AG04450 (cell line): ENCODE measurements around the gene GRID1. TPM values are rescaled to one million over a fixed set of nuclear protein-coding genes. Genes with fewer than 3 reads are reported as not detected.

Experiments used
- CTCF ChIA-PET: fragments of 300-600, 350-600 bp; formaldehyde crosslinking; extraction: SDS; loops from one replicate; lab custom pipeline; 2022; ENCODE audit warnings: antibody characterized with exemption, inconsistent platforms; lab: Charles Lee
- POLR2A ChIA-PET: fragments of 350-600 bp; formaldehyde crosslinking; extraction: SDS; loops from one replicate; lab custom pipeline; 2021; ENCODE audit warnings: antibody characterized with exemption, inconsistent platforms; lab: Yijun Ruan, JAX
- DNase-seq: peaks from one replicate; pipeline ENCODE4 v3.0.0-alpha.2; 2011; ENCODE audit warnings: low read depth, low spot score
- H3K27ac ChIP-seq: one replicate; pipeline ENCODE4 v1.5.1; 2012; ENCODE audit warnings: low read depth, low read length, control low read depth
- H3K27me3 ChIP-seq: one replicate; pipeline ENCODE4 v1.6.0; 2012; ENCODE audit warnings: low read length; ENCODE audit not compliant: control insufficient read depth, insufficient read depth
- H3K4me3 ChIP-seq: 2 replicates; pipeline ENCODE4 v1.5.1; 2011; ENCODE audit warnings: mild to moderate bottlenecking, low read depth, low read length, control low read depth
- H3K9me3 ChIP-seq: 2 replicates; pipeline ENCODE4 v1.5.1; 2012; ENCODE audit warnings: low read length; ENCODE audit not compliant: control insufficient read depth, insufficient read depth
- CTCF ChIP-seq: IDR thresholded peaks from 2 replicates; pipeline ENCODE4 v1.5.1; 2011; ENCODE audit warnings: low read depth, low read length, control low read depth, inconsistent platforms
- polyA plus RNA-seq: library from polyadenylated mRNA; depleted of rRNA; stranded (reverse); fragments of >200 nt; gene quantifications from 2 replicates; pipeline ENCODE4 v1.2.3, GENCODE V29; 2011

The GRID1 gene
- polyA plus RNA-seq, 1 experiment, result not detected

DNA sequence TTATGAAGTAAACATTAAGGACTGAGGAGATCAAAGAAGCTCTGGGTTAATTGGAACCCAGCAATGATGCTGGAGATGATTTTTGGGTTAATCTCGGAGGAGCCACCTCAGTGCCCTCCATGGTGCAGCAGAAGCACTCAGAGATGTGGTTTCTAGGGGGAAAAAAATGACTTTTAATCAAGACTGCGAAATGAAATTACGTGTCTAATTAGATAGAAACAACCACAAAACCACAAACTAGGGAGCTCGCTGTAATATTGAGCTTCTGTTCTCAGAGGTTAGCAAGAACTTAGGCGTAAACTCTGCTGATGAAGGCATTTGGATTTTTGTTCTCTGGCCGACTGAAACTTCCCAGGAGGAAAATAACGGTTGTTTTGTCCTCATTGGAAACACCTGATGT lies 319.0 kb downstream of the GRID1 start:
- POLR2A ChIA-PET, result no interaction called here
- Histone ChIP-seq H3K9me3 (peaks cover 13% of the 10 kb centered on the region), H3K4me3 (no peak overlapping the region), H3K27me3 (no peaks in the 10 kb centered on the region), H3K27ac (no peak overlapping the region)
- TF ChIP-seq CTCF, result no peak
- CTCF ChIA-PET, result no interaction called here
- DNase-seq, result no peak

GRCh38 chr10:86046845-86047460 lies 319.6 kb downstream of the GRID1 start:
- CTCF ChIA-PET, result no interaction called here
- Histone ChIP-seq H3K9me3 (peaks cover 19% of the 10 kb centered on the region), H3K27ac (no peak overlapping the region), H3K4me3 (no peak overlapping the region), H3K27me3 (no peaks in the 10 kb centered on the region)
- POLR2A ChIA-PET, result no interaction called here
- no peak for TF ChIP-seq CTCF
- DNase-seq, result no peak

DNA sequence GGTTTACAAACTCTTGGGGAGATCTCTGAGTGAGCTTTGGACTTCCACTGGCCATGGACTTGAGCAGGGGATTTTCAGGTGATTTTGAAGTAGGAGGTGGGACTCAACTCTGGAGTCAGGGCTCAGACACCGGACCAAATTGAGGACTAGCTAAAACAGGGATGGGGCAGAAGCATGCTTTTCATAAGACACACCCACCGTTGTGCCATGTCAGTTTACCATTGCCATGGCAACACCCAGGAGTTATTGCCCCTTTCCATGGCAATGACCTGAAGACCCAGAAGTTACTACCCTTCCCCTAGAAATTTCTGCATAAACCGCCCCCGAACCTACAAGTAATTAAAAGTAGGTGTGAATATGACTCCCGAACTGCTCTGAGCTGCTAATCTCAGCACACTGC lies 320.7 kb downstream of the GRID1 start:
- ChIA-PET CTCF (no interaction called here), POLR2A (no interaction called here)
- H3K9me3 ChIP-seq, result peaks cover 27% of the 10 kb centered on the region
- H3K4me3 ChIP-seq, result no peak overlapping the region
- H3K27me3 ChIP-seq, result no peaks in the 10 kb centered on the region
- TF ChIP-seq CTCF, result no peak
- H3K27ac ChIP-seq, result no peak overlapping the region
- no peak for DNase-seq

GRCh38 chr10:86044029-86044428 lies 322.6 kb downstream of the GRID1 start:
- ChIA-PET POLR2A (no interaction called here), CTCF (no interaction called here)
- TF ChIP-seq CTCF, result no peak

GRCh38 chr10:86043236-86043635 lies 323.4 kb downstream of the GRID1 start:
- Histone ChIP-seq H3K27me3 (no peaks in the 10 kb centered on the region), H3K9me3 (peaks cover 29% of the 10 kb centered on the region), H3K27ac (no peak overlapping the region), H3K4me3 (no peak overlapping the region)
- ChIA-PET POLR2A (no interaction called here), CTCF (no interaction called here)
- DNase-seq, result no peak
- TF ChIP-seq CTCF, result no peak

More at GRCh38 chr10:86044029-86044428, 322.6 kb downstream of the GRID1 start:
- Histone ChIP-seq H3K9me3 (peaks cover 29% of the 10 kb centered on the region), H3K27ac (no peak overlapping the region), H3K27me3 (no peaks in the 10 kb centered on the region), H3K4me3 (no peak overlapping the region)
- DNase-seq, result no peak
